IPS-18c (cell line): ENCODE data around the gene TTC7B.

Experiments used
- H3K4me3 ChIP-seq: 2 replicates; pipeline ENCODE4 v1.7.0; 2013; ENCODE audit warnings: low read depth, mild to moderate bottlenecking, low read length, moderate library complexity; ENCODE audit not compliant: insufficient read depth
- H3K9me3 ChIP-seq: one replicate; pipeline ENCODE4 v1.6.1; 2013; ENCODE audit warnings: mild to moderate bottlenecking, low read length, moderate library complexity; ENCODE audit not compliant: control insufficient read depth, insufficient read depth

Gene TTC7B

GRCh38 chr14:90681929-90682328 lies 134.3 kb downstream of the TTC7B start:
- H3K4me3 ChIP-seq: no peak overlapping the region
- no peaks in the 10 kb centered on the region for H3K9me3 ChIP-seq

GRCh38 chr14:90678846-90679362 lies 137.3 kb downstream of the TTC7B start:
- Histone ChIP-seq H3K4me3 (no peak overlapping the region), H3K9me3 (no peaks in the 10 kb centered on the region)

DNA sequence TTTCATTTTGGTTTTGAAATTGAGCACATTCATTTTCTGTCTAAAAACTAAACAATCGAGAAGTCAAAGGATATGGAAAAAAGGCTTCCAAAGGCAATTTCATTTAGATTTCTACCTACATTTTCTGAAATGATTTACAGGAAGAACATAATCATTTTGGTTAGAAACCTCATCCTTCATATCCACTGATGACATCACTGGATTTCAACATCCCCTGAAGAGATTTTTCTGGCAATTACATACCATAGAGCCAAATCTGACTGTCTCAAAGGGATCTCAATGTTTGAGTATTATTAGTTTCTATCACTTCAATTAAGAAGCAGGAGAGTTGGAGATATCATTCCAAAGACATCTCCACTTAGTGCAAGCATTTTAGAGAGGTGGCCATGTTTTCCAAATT lies 137.8 kb downstream of the TTC7B start:
- Histone ChIP-seq H3K9me3 (no peaks in the 10 kb centered on the region), H3K4me3 (no peak overlapping the region)

DNA sequence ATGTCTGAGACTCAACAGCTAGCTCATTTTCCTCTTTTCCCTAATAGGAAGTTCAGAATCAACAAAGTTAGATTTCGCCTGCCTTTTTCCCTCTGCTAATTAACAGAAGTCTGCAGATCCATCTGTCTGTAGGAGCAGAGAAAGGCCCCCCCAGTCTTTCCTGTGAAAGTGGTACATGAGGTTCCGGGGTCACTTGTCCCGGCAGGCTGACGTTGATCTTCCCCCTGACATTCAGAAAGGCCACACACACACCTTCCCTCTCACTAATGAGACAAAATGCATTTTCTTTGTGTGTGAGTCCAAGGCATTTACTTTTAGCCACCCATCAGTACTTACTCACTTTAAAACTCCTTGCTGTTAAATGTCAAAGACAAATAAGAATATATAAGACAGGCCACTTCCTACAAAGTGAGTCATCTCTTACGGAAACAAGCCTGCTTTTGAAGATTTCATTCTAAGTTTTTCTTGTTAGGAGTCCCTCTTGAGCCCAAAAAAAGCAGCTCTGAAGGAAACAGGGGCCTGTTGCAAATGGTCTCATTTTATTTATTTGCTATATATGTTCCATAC lies 138.7 kb downstream of the TTC7B start:
- Histone ChIP-seq H3K9me3 (no peaks in the 10 kb centered on the region), H3K4me3 (no peak overlapping the region)

DNA sequence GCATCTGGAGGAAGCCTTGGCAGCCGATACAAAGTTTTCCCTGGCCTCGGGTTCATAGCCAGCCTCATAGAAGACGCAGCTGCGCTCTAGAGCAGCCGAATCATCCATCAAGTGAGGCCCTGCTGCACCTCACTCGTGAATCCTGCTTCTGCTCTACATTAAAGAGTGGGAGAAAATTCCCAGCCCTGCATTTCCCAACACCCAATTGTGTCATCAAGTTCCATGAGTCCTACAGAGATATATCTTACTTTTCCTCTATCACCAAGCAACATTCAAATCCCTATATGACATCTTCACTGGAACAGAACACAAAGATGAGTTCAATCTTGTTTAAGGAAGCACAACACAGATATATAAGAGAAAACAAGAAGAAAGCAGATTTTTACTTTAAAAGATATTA lies 139.3 kb downstream of the TTC7B start:
- Histone ChIP-seq H3K9me3 (no peaks in the 10 kb centered on the region), H3K4me3 (no peak overlapping the region)

DNA sequence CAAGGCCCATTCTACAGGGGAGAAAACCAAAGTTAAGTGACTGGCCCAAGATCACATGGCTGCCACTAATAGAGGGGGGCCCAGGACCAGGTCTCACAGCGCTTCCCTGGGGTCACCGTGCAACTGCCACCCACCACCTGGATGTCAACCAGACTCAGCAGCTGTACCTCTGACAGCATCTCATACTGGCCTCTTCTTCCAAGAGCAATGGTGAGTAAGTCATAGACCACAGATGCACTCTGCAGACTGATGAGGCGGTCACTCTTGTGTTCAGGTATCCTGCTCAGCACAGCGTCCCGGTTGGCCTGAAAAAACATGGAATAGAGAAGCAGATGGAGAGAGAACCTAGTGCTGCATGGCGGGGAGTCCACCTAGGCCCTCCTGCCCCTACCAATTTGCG lies 139.9 kb downstream of the TTC7B start:
- no peak overlapping the region for H3K4me3 ChIP-seq
- no peaks in the 10 kb centered on the region for H3K9me3 ChIP-seq

- Histone ChIP-seq H3K9me3 (no peaks in the 10 kb centered on the region), H3K4me3 (no peak overlapping the region)
Observed at GRCh38 chr14:90675399-90675798, 140.8 kb downstream of the TTC7B start.

GRCh38 chr14:90674716-90675115 lies 141.5 kb downstream of the TTC7B start:
- no peak overlapping the region for H3K4me3 ChIP-seq
- H3K9me3 ChIP-seq: no peaks in the 10 kb centered on the region

DNA sequence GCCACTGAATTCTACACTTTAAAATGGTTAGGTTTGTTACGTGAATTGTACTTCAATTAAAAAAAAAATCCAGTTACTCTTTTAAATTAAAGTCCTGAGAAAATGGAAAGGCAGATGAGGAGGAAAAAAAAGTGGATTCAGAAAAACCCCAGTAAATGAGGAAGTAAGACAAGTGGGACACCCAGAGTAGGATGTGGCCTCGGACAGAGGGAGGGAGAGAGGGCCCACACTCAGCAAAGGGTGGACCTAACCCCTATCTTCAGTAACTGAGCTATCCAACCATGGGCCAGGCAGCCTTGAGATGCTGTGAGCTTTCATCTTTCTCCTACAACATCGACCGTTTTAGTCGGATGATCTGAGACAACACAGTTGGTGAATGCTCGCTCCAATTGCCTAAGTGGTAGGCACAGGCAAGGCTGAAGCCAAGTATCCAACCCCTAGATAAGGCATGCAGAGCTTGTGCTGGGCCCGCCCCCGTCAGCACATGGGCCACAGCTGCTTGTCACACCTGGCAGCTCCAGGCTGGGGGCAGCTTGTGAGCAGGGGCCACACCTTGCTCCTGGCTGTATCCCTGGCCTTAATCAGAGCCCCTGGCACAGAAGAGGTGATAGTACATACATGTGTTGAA lies 142.1 kb downstream of the TTC7B start:
- Histone ChIP-seq H3K4me3 (no peak overlapping the region), H3K9me3 (no peaks in the 10 kb centered on the region)

- Histone ChIP-seq H3K4me3 (no peak overlapping the region), H3K9me3 (no peaks in the 10 kb centered on the region)
Observed at GRCh38 chr14:90671382-90672234, 144.6 kb downstream of the TTC7B start.

- no peak overlapping the region for H3K4me3 ChIP-seq
Observed at GRCh38 chr14:90669731-90670130, 146.5 kb downstream of the TTC7B start.

DNA sequence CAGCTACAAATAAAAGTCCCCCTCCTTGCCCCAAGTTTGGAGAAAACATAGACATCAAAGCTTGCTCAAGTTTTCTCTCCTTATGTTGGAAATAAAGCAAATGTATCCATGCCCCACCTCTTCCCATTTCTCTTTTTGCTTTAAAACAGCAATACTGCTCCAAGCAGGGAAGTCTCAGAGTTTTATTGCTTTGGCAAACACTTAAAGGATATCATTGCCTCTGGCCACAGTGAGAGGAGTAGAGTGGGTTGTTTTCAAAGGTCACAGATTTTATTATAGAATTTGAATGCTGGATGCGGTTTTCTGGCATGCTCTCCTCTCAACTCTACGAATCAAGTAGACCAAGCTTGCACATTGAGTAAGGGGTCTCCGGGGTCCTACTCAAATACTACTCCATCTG lies 149.7 kb downstream of the TTC7B start:
- H3K9me3 ChIP-seq: no peaks in the 10 kb centered on the region
- H3K4me3 ChIP-seq: no peak overlapping the region

More at GRCh38 chr14:90669731-90670130, 146.5 kb downstream of the TTC7B start:
- H3K9me3 ChIP-seq: no peaks in the 10 kb centered on the region

DNA sequence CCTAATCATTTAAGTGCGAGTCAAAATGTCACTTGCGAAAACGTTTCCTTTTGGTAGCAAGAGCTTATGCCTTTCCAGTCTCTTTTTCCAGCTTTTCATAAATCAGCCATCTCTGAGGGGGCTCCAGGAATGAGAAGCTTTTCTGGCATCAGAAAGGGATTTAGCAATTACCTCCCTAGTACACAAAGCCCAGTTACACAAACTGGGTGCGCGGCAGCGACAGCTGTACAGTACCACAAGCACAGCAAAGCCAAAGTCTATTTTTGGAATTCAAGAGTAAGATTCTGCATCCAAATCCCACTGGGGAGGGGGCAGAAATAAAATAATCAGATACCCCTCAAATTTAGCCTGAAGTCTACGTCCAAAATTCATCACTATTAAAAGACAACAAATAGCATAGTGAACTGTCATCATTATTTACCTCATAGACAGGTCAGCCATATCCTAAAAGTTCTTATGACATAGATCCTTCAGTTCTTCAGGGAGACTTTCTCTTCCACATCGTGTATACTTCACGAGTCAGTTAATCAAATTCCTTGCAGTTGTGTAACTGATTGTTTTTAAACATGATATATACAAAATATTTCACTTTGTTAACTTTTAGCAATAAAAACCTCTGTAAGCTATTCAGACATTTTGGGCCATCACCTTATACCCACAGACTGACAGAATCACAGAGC lies 150.8 kb downstream of the TTC7B start:
- Histone ChIP-seq H3K4me3 (no peak overlapping the region), H3K9me3 (no peaks in the 10 kb centered on the region)

- Histone ChIP-seq H3K9me3 (no peaks in the 10 kb centered on the region), H3K4me3 (no peak overlapping the region)
Observed at GRCh38 chr14:90664911-90665310, 151.3 kb downstream of the TTC7B start.

DNA sequence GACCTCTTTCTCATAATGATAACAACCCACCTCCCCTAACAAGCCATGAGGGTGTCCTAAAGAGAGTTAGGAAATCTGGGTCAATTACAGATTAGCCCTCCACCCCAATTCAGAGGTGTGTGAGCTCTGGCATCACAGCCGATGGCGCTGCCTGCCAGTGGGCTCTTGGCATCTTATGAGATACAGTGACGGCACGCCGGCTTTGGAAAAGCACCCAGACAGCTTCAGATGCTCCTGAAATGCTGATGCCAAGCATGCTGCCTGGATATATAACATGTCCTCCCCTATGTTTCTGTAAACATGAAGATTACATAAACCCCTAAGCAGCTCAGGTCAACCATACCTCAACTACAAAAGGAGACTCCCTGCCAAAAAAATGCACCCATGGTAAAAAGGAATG lies 152.6 kb downstream of the TTC7B start:
- Histone ChIP-seq H3K9me3 (no peaks in the 10 kb centered on the region), H3K4me3 (no peak overlapping the region)

- no peak overlapping the region for H3K4me3 ChIP-seq
- no peaks in the 10 kb centered on the region for H3K9me3 ChIP-seq
Observed at GRCh38 chr14:90663140-90663539, 153.1 kb downstream of the TTC7B start.

GRCh38 chr14:90661866-90662265 lies 154.4 kb downstream of the TTC7B start:
- H3K4me3 ChIP-seq: no peak overlapping the region
- H3K9me3 ChIP-seq: no peaks in the 10 kb centered on the region
